ENCODE data around the gene GATA2. TPM values are rescaled to one million over a fixed set of nuclear protein-coding genes. Genes with fewer than 3 reads are reported as not detected.

GATA2 gene
- total RNA-seq, 3 donors from 2014 or later, result 1.6 to 10.1 (median 8.8) TPM

DNA sequence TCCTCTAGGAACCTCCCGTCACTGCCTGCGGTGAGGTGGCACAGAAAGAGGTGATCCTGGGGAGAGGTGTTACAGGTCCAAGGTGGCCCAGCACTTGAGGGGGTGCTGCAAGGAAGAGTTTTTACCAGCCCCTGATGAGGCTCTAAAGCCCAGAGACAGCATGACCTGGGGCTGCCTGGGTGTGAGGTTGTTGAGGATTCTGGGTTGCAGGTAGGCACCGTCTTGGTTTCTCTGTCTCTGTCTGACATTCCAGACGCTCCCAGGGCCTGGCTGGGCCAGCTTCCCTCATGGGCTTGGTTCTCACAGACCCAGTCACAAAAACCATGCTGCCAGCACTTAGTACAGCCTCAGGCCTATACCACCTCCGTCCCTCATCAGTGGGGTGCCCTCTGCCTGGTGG, 57.4 kb downstream of the GATA2 start:
- H3K36me3 ChIP-seq (ENCODE audit: low read depth), result no peaks in the 10 kb centered on the region
- H3K4me3 ChIP-seq, result no peak overlapping the region
- H3K4me1 ChIP-seq (ENCODE audit: low read depth), result peaks cover 8% of the 10 kb centered on the region
- no peaks in the 10 kb centered on the region for H3K9me3 ChIP-seq
- TF ChIP-seq CTCF (IDR thresholded peaks at IDR 0.05), result no peak
- ATAC-seq (no peak), DNase-seq (no peak)
- intact Hi-C loops (cut with DNase I, micrococcal nuclease), result no loop called here

- intact Hi-C loops (cut with DNase I, micrococcal nuclease), result no loop called here
- DNase-seq (no peak), ATAC-seq (no peak)
- TF ChIP-seq CTCF (IDR thresholded peaks at IDR 0.05), result no peak
- Histone ChIP-seq H3K9me3 (no peaks in the 10 kb centered on the region), H3K36me3 (ENCODE audit: low read depth) (no peaks in the 10 kb centered on the region), H3K4me1 (ENCODE audit: low read depth) (peaks cover 8% of the 10 kb centered on the region), H3K4me3 (no peak overlapping the region)
These were observed 57.9 kb downstream of the GATA2 start for GRCh38 chr3:128435058-128435457.

GRCh38 chr3:128434524-128434923, 58.5 kb downstream of the GATA2 start:
- Histone ChIP-seq H3K4me1 (ENCODE audit: low read depth) (peaks cover 8% of the 10 kb centered on the region), H3K4me3 (no peak overlapping the region), H3K9me3 (no peaks in the 10 kb centered on the region), H3K36me3 (ENCODE audit: low read depth) (no peaks in the 10 kb centered on the region)
- intact Hi-C loops (cut with DNase I, micrococcal nuclease), result loop anchor here in 1 of 2 donors (5.0 kb wide), 1 partner anchor 173 kb away; no protein-coding TSS in a partner anchor
- ATAC-seq (no peak), DNase-seq (no peak)
- TF ChIP-seq CTCF (IDR thresholded peaks at IDR 0.05), result no peak

- Histone ChIP-seq H3K9me3 (no peaks in the 10 kb centered on the region), H3K4me1 (ENCODE audit: low read depth) (peaks cover 8% of the 10 kb centered on the region), H3K36me3 (ENCODE audit: low read depth) (no peaks in the 10 kb centered on the region), H3K4me3 (no peak overlapping the region)
- DNase-seq, result no peak
- no peak for ATAC-seq
- intact Hi-C loops (cut with DNase I, micrococcal nuclease), result loop anchor here in 1 of 2 donors (5.0 kb wide), 1 partner anchor 174 kb away; no protein-coding TSS in a partner anchor
- TF ChIP-seq CTCF (IDR thresholded peaks at IDR 0.05), result no peak
These were observed 59.2 kb downstream of the GATA2 start for GRCh38 chr3:128433837-128434165.

DNA sequence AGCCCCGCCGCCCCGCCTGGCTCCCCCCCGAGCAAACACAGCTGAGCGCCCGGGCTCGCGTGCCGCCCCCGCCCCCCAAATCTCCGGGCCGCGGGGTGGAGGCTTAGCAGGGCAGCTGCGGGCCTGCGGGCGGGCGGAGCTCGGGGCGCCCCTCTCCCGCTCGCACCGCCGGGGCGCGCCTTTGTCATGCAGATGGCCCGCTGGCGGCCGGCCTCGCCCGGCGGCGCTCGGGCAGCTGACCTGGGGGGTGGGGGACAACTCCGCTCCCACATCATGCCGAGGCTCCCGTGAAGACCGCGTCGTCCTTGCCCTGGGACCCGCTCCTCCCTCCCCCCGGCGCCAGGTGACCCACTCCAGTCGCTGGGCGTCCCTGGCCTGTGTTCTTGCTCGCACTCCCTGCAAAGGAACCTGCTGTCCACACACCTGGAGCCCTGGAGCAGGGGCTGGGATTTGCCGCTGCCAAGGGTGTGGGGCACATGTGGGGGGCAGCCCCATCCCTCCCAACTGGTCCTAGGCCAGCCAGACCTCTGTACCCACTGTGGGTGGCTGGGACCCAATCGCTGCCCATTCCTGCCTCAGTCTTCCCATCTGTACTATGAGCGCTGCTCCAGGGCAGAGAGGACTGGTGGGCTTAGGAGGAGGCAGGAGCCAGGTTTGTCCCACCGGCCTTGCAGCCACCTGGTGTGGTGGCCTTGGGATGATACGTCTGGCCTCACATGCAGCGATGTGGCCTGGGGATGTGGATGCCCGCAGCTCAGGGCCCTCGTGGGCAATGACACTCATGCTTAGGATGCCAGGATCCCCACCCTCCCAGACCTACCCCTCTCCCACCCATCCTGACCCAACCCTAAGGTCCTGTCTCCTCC, 59.8 kb downstream of the GATA2 start:
- ATAC-seq, result no peak

More for the DNA sequence above, 59.8 kb downstream of the GATA2 start:
- Histone ChIP-seq H3K4me3 (no peak overlapping the region), H3K9me3 (no peaks in the 10 kb centered on the region), H3K4me1 (ENCODE audit: low read depth) (peaks cover 8% of the 10 kb centered on the region), H3K36me3 (ENCODE audit: low read depth) (no peaks in the 10 kb centered on the region)
- no peak for TF ChIP-seq CTCF (IDR thresholded peaks at IDR 0.05)
- no peak for DNase-seq
- intact Hi-C loops (cut with DNase I, micrococcal nuclease), result loop anchor here in 1 of 2 donors (5.0 kb wide), 1 partner anchor 174 kb away; no protein-coding TSS in a partner anchor

All from mucosa of descending colon (tissue), 3 donors.